Natural killer cell (primary cell): ENCODE data around the gene NBEAL2. TPM values are rescaled to one million over a fixed set of nuclear protein-coding genes. Genes with fewer than 3 reads are reported as not detected.

Experiments used
- ATAC-seq, 3 donors: fragments of 150-1000 bp in 2 of 3; fragments of 200-7000 bp in 1 of 3; cut with Tn5 transposase; 1 replicate in 1 of 3; 2 replicates in 2 of 3; pipeline ENCODE4 v1.10.0; 2021; ENCODE audit warnings: mild to moderate bottlenecking in 2 of 3, moderate library complexity in 2 of 3
- DNase-seq, 2 donors: peaks; one replicate each; pipeline versions ENCODE4 v3.0.0 to v3.0.0-alpha.2; 2013 to 2021; ENCODE audit warnings: mixed read lengths in 1 of 2
- H3K27ac ChIP-seq: one replicate; pipeline ENCODE4 v1.5.1; 2013; ENCODE audit warnings: mild to moderate bottlenecking, low read length
- H3K27me3 ChIP-seq: one replicate; pipeline ENCODE4 v1.6.1; 2013; ENCODE audit warnings: low read length; ENCODE audit not compliant: control insufficient read depth, insufficient read depth
- H3K36me3 ChIP-seq: one replicate; pipeline ENCODE4 v1.6.1; 2013; ENCODE audit warnings: low read length; ENCODE audit not compliant: control insufficient read depth, insufficient read depth
- H3K4me1 ChIP-seq: one replicate; pipeline ENCODE4 v1.6.1; 2013; ENCODE audit warnings: low read length; ENCODE audit not compliant: control insufficient read depth, insufficient read depth
- H3K4me3 ChIP-seq: one replicate; pipeline ENCODE4 v1.5.1; 2013; ENCODE audit warnings: low read length
- H3K9me3 ChIP-seq: one replicate; pipeline ENCODE4 v1.6.1; 2013; ENCODE audit warnings: low read length; ENCODE audit not compliant: control insufficient read depth, insufficient read depth
- H3K27ac Mint-ChIP-seq, 2 donors: one replicate each; pipeline ENCODE4 v1.8.0; 2022; ENCODE audit warnings: mild to moderate bottlenecking in 2 of 2, mixed read lengths in 2 of 2, moderate library complexity in 1 of 2
- H3K27me3 Mint-ChIP-seq, 2 donors: one replicate each; pipeline ENCODE4 v1.8.0; 2022; ENCODE audit warnings: low read depth in 2 of 2, mixed read lengths in 2 of 2
- H3K36me3 Mint-ChIP-seq: one replicate; pipeline ENCODE4 v1.8.0; 2022; ENCODE audit warnings: mixed read lengths
- H3K4me1 Mint-ChIP-seq, 2 donors: one replicate each; pipeline ENCODE4 v1.8.0; 2022; ENCODE audit warnings: mixed read lengths in 2 of 2
- H3K4me3 Mint-ChIP-seq: one replicate; pipeline ENCODE4 v1.8.0; 2022; ENCODE audit warnings: mild to moderate bottlenecking, moderate library complexity, mixed read lengths
- H3K9me3 Mint-ChIP-seq, 2 donors: one replicate each; pipeline ENCODE4 v1.8.0; 2022; ENCODE audit warnings: mixed read lengths in 2 of 2
- WGBS: methylation state at CpG from one replicate; pipeline ENCODE4 v1.1.7; 2013; ENCODE audit warnings: missing lambda C conversion rate; ENCODE audit not compliant: insufficient coverage; 5-methylcytosine and 5-hydroxymethylcytosine counted together
- intact Hi-C: fragments of 100-400 bp; cut with micrococcal nuclease; formaldehyde crosslinking; loops from one replicate; pipeline ENCODE4 v1.14.2; 2022
- total RNA-seq, 4 donors: library from RNA; stranded (reverse); fragments of 120-200 nt in 1 of 4; gene quantifications; one replicate each; pipeline versions ENCODE4 v1.2.3 to v1.2.4, GENCODE V29; 2013 to 2022
- TF ChIP-seq, protein P1 (sequence below): fragments of 200-600 bp; IDR thresholded peaks from one replicate; pipeline ENCODE4 v1.8.0; 2022; ENCODE audit warnings: antibody characterized with exemption

The NBEAL2 gene
- total RNA-seq, 3 donors from 2014 or later (not counting 1 experiment from before 2014, with no cell fraction given) = 453 to 536 (median 532) TPM

DNA sequence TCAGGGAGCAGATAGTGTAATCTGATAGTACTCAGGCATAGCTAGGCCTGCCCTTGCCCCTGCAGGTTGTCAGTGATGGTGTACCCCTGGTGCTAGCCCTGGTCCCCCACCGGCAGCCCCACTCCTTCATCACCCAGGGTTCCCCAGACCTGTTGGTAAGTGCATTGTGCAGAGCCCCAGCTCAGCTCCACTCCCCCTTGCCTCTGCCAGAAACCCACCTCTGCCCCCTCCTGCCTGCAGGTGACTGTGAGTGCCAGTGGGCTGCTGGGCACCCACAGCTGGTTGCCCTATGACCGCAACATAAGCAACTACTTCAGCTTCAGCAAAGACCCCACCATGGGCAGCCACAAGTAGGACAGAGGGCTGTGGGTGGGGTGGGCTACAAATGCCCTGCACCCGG is 27.5 kb downstream of the NBEAL2 start:
- H3K27ac Mint-ChIP-seq = peak overlapping the region; percentile 23 to 47
- H3K9me3 ChIP-seq = no peaks in the 10 kb centered on the region
- no peaks in the 10 kb centered on the region for H3K9me3 Mint-ChIP-seq
- H3K27ac ChIP-seq = no peak overlapping the region
- H3K27me3 ChIP-seq = no peaks in the 10 kb centered on the region
- H3K4me1 ChIP-seq = peaks cover 18% of the 10 kb centered on the region
- H3K4me1 Mint-ChIP-seq = peaks cover 11 to 23% of the 10 kb centered on the region in 2 donors
- ATAC-seq = no peak
- H3K4me3 ChIP-seq = no peak overlapping the region
- no peak for DNase-seq
- no peak overlapping the region for H3K4me3 Mint-ChIP-seq
- 100% methylated on average over 2 of the region's 3 CpGs for whole genome bisulfite sequencing
- H3K36me3 ChIP-seq = peaks cover 66% of the 10 kb centered on the region
- TF ChIP-seq, protein P1, sequence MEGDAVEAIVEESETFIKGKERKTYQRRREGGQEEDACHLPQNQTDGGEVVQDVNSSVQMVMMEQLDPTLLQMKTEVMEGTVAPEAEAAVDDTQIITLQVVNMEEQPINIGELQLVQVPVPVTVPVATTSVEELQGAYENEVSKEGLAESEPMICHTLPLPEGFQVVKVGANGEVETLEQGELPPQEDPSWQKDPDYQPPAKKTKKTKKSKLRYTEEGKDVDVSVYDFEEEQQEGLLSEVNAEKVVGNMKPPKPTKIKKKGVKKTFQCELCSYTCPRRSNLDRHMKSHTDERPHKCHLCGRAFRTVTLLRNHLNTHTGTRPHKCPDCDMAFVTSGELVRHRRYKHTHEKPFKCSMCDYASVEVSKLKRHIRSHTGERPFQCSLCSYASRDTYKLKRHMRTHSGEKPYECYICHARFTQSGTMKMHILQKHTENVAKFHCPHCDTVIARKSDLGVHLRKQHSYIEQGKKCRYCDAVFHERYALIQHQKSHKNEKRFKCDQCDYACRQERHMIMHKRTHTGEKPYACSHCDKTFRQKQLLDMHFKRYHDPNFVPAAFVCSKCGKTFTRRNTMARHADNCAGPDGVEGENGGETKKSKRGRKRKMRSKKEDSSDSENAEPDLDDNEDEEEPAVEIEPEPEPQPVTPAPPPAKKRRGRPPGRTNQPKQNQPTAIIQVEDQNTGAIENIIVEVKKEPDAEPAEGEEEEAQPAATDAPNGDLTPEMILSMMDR = no peak
- no peaks in the 10 kb centered on the region for H3K27me3 Mint-ChIP-seq
- H3K36me3 Mint-ChIP-seq = no peaks in the 10 kb centered on the region
- intact Hi-C loops = no loop called here

DNA sequence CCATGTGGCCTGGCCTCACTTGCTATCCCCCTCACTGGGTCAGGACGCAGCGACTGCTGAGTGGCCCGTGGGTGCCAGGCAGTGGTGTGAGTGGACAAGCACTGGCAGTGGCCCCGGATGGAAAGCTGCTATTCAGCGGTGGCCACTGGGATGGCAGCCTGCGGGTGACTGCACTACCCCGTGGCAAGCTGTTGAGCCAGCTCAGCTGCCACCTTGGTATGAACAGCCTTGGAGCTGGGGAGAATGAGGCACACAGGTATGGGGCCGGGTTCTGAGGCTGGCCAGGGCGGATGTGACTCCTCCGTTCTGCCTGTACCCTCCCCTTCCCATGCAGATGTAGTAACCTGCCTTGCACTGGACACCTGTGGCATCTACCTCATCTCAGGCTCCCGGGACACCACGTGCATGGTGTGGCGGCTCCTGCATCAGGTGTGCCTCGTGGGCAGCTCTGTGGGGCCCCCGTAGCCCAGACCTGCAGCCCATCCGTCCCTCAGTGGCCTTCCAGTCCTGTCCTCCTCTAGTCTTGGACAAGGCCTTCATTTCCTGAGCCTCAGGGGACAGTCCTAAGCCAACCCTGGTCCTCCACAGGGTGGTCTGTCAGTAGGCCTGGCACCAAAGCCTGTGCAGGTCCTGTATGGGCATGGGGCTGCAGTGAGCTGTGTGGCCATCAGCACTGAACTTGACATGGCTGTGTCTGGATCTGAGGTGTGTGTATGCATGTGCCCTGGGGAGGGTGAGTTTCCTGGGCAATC is 28.2 kb downstream of the NBEAL2 start:
- H3K9me3 Mint-ChIP-seq = no peaks in the 10 kb centered on the region
- WGBS = 95% methylated on average over 16 of the region's 16 CpGs
- no peak overlapping the region for H3K27ac ChIP-seq
- H3K27ac Mint-ChIP-seq = peak overlapping the region in 1 of 2 donors; percentile 47
- ATAC-seq (no peak), DNase-seq (peak in 1 of 2 donors; percentile 16)
- no peaks in the 10 kb centered on the region for H3K27me3 Mint-ChIP-seq
- no peaks in the 10 kb centered on the region for H3K36me3 Mint-ChIP-seq
- TF ChIP-seq, protein P1 = no peak
- no peaks in the 10 kb centered on the region for H3K9me3 ChIP-seq
- intact Hi-C loops = loop anchor here (2.0 kb wide), 1 partner anchor 21 kb away; no protein-coding TSS in a partner anchor
- no peak overlapping the region for H3K4me3 Mint-ChIP-seq
- H3K27me3 ChIP-seq = no peaks in the 10 kb centered on the region
- H3K4me1 ChIP-seq = peaks cover 18% of the 10 kb centered on the region
- peaks cover 11 to 23% of the 10 kb centered on the region in 2 donors for H3K4me1 Mint-ChIP-seq
- no peak overlapping the region for H3K4me3 ChIP-seq
- peaks cover 60% of the 10 kb centered on the region for H3K36me3 ChIP-seq

DNA sequence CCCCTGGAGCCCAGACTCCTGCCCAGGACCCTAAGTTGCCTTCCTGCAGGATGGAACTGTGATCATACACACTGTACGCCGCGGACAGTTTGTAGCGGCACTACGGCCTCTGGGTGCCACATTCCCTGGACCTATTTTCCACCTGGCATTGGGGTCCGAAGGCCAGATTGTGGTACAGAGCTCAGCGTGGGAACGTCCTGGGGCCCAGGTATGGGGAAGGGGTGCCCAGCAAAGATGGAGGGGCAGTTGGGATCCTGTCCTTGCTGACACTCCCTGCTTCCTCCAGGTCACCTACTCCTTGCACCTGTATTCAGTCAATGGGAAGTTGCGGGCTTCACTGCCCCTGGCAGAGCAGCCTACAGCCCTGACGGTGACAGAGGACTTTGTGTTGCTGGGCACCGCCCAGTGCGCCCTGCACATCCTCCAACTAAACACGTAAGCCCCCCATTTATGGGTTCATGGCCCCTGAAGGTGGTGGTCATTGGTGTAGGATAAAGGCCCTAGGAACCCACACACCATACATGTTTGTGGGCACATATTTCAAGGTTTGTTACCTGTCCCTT is 28.8 kb downstream of the NBEAL2 start:
- Mint-ChIP-seq H3K36me3 (no peaks in the 10 kb centered on the region), H3K9me3 (no peaks in the 10 kb centered on the region), H3K4me1 (peaks cover 11 to 23% of the 10 kb centered on the region in 2 donors), H3K27me3 (no peaks in the 10 kb centered on the region), H3K4me3 (no peak overlapping the region), H3K27ac (no peak overlapping the region)
- Histone ChIP-seq H3K36me3 (peaks cover 53% of the 10 kb centered on the region), H3K9me3 (no peaks in the 10 kb centered on the region), H3K27ac (no peak overlapping the region), H3K4me3 (no peak overlapping the region), H3K27me3 (no peaks in the 10 kb centered on the region), H3K4me1 (peaks cover 18% of the 10 kb centered on the region)
- DNase-seq = peak in 1 of 2 donors; percentile 15
- TF ChIP-seq, protein P1 = no peak
- 92% methylated on average over 10 of the region's 13 CpGs for whole genome bisulfite sequencing
- no peak for ATAC-seq
- intact Hi-C loops = loop anchor here (2.0 kb wide), 1 partner anchor 22 kb away; no protein-coding TSS in a partner anchor
